Spleen (tissue), 11 donors: ENCODE data around the gene SPIRE1. TPM values are rescaled to one million over a fixed set of nuclear protein-coding genes. Genes with fewer than 3 reads are reported as not detected.

Source experiments
- DNase-seq: peaks from one replicate; pipeline ENCODE4 v3.0.0-alpha.2; 2020
- H3K27ac ChIP-seq, 8 donors: fragments of 200-600 bp; sonication (generic) in 7 of 8; 1 replicate in 4 of 8; 2 replicates in 4 of 8; pipeline versions ENCODE4 v1.5.0 to v1.8.0; 2016 to 2021; ENCODE audit warnings: inconsistent platforms in 4 of 8, mild to moderate bottlenecking in 4 of 8, moderate library complexity in 1 of 8
- H3K27me3 ChIP-seq, 7 donors: fragments of 200-600 bp; sonication (generic) in 6 of 7; replicated peaks in 1 of 7; 1 replicate in 4 of 7; 2 replicates in 3 of 7; pipeline versions ENCODE4 v1.5.0 to v1.8.0; 2016 to 2021; ENCODE audit warnings: inconsistent platforms in 3 of 7, mild to moderate bottlenecking in 1 of 7
- H3K36me3 ChIP-seq, 6 donors: fragments of 200-600 bp; sonication (generic) in 5 of 6; 1 replicate in 4 of 6; 2 replicates in 2 of 6; pipeline versions ENCODE4 v1.5.0 to v1.8.0; 2016 to 2021; ENCODE audit warnings: inconsistent platforms in 2 of 6
- H3K4me1 ChIP-seq, 6 donors: fragments of 200-600 bp; sonication (generic) in 5 of 6; 1 replicate in 3 of 6; 2 replicates in 3 of 6; pipeline versions ENCODE4 v1.5.0 to v1.8.0; 2016 to 2021; ENCODE audit warnings: inconsistent platforms in 3 of 6
- H3K4me3 ChIP-seq, 8 donors: fragments of 200-600 bp; sonication (generic) in 7 of 8; 1 replicate in 4 of 8; 2 replicates in 4 of 8; pipeline versions ENCODE4 v1.5.0 to v1.8.0; 2016 to 2021; ENCODE audit warnings: inconsistent platforms in 4 of 8, mild to moderate bottlenecking in 4 of 8, moderate library complexity in 2 of 8
- H3K9me3 ChIP-seq, 8 donors: fragments of 200-600 bp; sonication (generic) in 7 of 8; 1 replicate in 4 of 8; 2 replicates in 4 of 8; pipeline versions ENCODE4 v1.5.0 to v1.8.0; 2016 to 2021; ENCODE audit warnings: inconsistent platforms in 4 of 8
- CTCF ChIP-seq, 11 experiments: fragments of 200-600 bp in 7 of 11; fragments of 450-650 bp in 4 of 11; sonication (generic) in 4 of 11; IDR thresholded peaks in 8 of 11; conservative IDR thresholded peaks in 3 of 11; 1 replicate in 7 of 11; 2 replicates in 4 of 11; pipeline versions ENCODE4 v1.4.0 to v1.8.0; 2016 to 2021; ENCODE audit warnings: antibody characterized with exemption in 11 of 11, inconsistent platforms in 4 of 11, mild to moderate bottlenecking in 1 of 11
- POLR2A ChIP-seq, 3 donors: fragments of 450-650 bp; IDR thresholded peaks; one replicate each; pipeline ENCODE4 v1.5.1; 2017; ENCODE audit warnings: antibody characterized with exemption in 3 of 3, mild to moderate bottlenecking in 1 of 3
- POLR2AphosphoS5 ChIP-seq, 3 donors: sonication (generic); formaldehyde crosslinking; IDR thresholded peaks; one replicate each; pipeline ENCODE4 v1.5.1; 2017; ENCODE audit warnings: antibody characterized with exemption in 3 of 3
- WGBS, 5 donors: extraction: QIAGEN DNeasy Blood & Tissue Kit in 3 of 5; methylation state at CpG; one replicate each; pipeline versions ENCODE4 v1.1.5 to v1.1.7; 2013 to 2018; 5-methylcytosine and 5-hydroxymethylcytosine counted together
- intact Hi-C: fragments of 100-400 bp; cut with DNase I; formaldehyde crosslinking; loops from one replicate; pipeline ENCODE4 v1.15.0; 2023; ENCODE audit warnings: low total_unique reads
- polyA plus RNA-seq, 3 donors: library from polyadenylated mRNA; stranded (reverse); fragments of 200-250 nt; gene quantifications; one replicate each; pipeline ENCODE4 v1.2.1, GENCODE V29; 2013
- total RNA-seq, 7 donors: library from RNA; depleted of rRNA in 3 of 7; stranded (reverse); fragments of >200 nt in 3 of 7; fragmentation: NEBNext Ultra II Directional in 4 of 7; extraction: Animal tissue kit (Norgen Biotek cat#: 25700) in 4 of 7; gene quantifications; one replicate each; pipeline versions ENCODE4 v1.1.0 to v1.2.1, GENCODE V29; 2016 to 2021
- donor health status: healthy with polysubstance abuse.
- donor health status: DM: no; HTN: no; CAD: no; lungs with moderate emphysema.
- donor health status: DM: no; HTN: no; CAD: no.
- donor health status: Bipolar disorder and iron deficiency.
- donor health status: healthy.
- donor health status: DM: no; HTN: no; CAD: no.
- donor health status: DM: yes; HTN: yes; CAD: no.

SPIRE1 gene
- total and polyA plus RNA-seq, 10 donors = 1.4 to 19.4 (median 11.1) TPM

GRCh38 chr18:12476955-12477354 is 181.0 kb downstream of the SPIRE1 start:
- H3K4me3 ChIP-seq = no peak overlapping the region
- WGBS, 5 donors = 75 to 94% (median 84%) methylated on average over 2 of the region's 2 CpGs
- H3K4me1 ChIP-seq = no peaks in the 10 kb centered on the region
- DNase-seq = no peak
- no peak overlapping the region for H3K27ac ChIP-seq
- TF ChIP-seq POLR2AphosphoS5 (IDR thresholded peaks at IDR 0.05) = no peak
- TF ChIP-seq POLR2A (IDR thresholded peaks at IDR 0.05) = no peak
- TF ChIP-seq CTCF (IDR thresholded peaks at IDR 0.05 in 8 of 11, conservative IDR thresholded peaks at IDR 0.05 in 3 of 11) = no peak
- no peaks in the 10 kb centered on the region for H3K27me3 ChIP-seq
- peaks cover 0 to 4% (median 0%) of the 10 kb centered on the region in 6 donors for H3K36me3 ChIP-seq
- no peaks in the 10 kb centered on the region for H3K9me3 ChIP-seq
- intact Hi-C loops = no loop called here

- Histone ChIP-seq H3K27ac (no peak overlapping the region), H3K4me3 (no peak overlapping the region), H3K27me3 (no peaks in the 10 kb centered on the region), H3K9me3 (no peaks in the 10 kb centered on the region), H3K36me3 (peaks cover 0 to 4% (median 0%) of the 10 kb centered on the region in 6 donors), H3K4me1 (no peaks in the 10 kb centered on the region)
- intact Hi-C loops = no loop called here
- 81 to 90% (median 84%) methylated on average over 4 of the region's 4 CpGs for WGBS, 5 donors
- DNase-seq = no peak
- no peak for TF ChIP-seq POLR2A (IDR thresholded peaks at IDR 0.05)
- no peak for TF ChIP-seq CTCF (IDR thresholded peaks at IDR 0.05 in 8 of 11, conservative IDR thresholded peaks at IDR 0.05 in 3 of 11)
- TF ChIP-seq POLR2AphosphoS5 (IDR thresholded peaks at IDR 0.05) = no peak
Measured at GRCh38 chr18:12474876-12475275, 183.0 kb downstream of the SPIRE1 start.

GRCh38 chr18:12474146-12474545 is 183.8 kb downstream of the SPIRE1 start:
- no peaks in the 10 kb centered on the region for H3K36me3 ChIP-seq
- H3K27ac ChIP-seq = no peak overlapping the region
- no peak for TF ChIP-seq POLR2A (IDR thresholded peaks at IDR 0.05)
- no peak for TF ChIP-seq CTCF (IDR thresholded peaks at IDR 0.05 in 8 of 11, conservative IDR thresholded peaks at IDR 0.05 in 3 of 11)
- no peak for TF ChIP-seq POLR2AphosphoS5 (IDR thresholded peaks at IDR 0.05)
- H3K4me3 ChIP-seq = no peak overlapping the region
- intact Hi-C loops = no loop called here
- no peak for DNase-seq
- H3K27me3 ChIP-seq = no peaks in the 10 kb centered on the region
- no peaks in the 10 kb centered on the region for H3K9me3 ChIP-seq
- H3K4me1 ChIP-seq = no peaks in the 10 kb centered on the region

- Histone ChIP-seq H3K36me3 (no peaks in the 10 kb centered on the region), H3K27ac (no peak overlapping the region), H3K9me3 (no peaks in the 10 kb centered on the region), H3K4me1 (no peaks in the 10 kb centered on the region), H3K27me3 (no peaks in the 10 kb centered on the region), H3K4me3 (no peak overlapping the region)
- DNase-seq = no peak
- 79 to 92% (median 90%) methylated on average over 7 of the region's 7 CpGs for WGBS, 5 donors
- TF ChIP-seq CTCF (IDR thresholded peaks at IDR 0.05 in 8 of 11, conservative IDR thresholded peaks at IDR 0.05 in 3 of 11) = no peak
- TF ChIP-seq POLR2AphosphoS5 (IDR thresholded peaks at IDR 0.05) = no peak
- TF ChIP-seq POLR2A (IDR thresholded peaks at IDR 0.05) = no peak
- intact Hi-C loops = no loop called here
Measured at GRCh38 chr18:12470382-12471075, 187.4 kb downstream of the SPIRE1 start.
